NCI-H2171 (cell line): ENCODE data around the gene RHOBTB3.

ENCODE experiments used
- DNase-seq: peaks from one replicate; lab custom pipeline; 2025; lab: John Stamatoyannopoulos, UW

RHOBTB3 gene

DNA sequence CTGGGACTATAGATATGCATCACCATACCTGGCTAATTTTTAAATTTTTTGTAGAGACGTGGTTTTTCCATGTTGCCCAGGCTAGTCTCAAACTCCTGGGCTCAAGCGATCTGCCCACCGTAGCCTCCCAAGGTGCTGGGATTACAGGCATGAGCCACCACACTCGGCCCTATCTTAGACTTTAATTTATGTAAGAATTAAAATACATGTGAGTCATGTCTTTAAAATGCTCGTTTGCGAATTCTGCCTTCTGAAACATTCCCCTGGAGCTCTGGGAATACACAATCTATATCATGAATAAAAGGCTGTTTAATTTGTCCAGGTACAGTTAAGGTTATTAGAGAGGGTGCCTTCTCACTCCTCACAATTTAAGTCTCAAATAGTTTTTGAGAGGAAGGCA lies 32.8 kb downstream of the RHOBTB3 start:
- no peak for DNase-seq

DNA sequence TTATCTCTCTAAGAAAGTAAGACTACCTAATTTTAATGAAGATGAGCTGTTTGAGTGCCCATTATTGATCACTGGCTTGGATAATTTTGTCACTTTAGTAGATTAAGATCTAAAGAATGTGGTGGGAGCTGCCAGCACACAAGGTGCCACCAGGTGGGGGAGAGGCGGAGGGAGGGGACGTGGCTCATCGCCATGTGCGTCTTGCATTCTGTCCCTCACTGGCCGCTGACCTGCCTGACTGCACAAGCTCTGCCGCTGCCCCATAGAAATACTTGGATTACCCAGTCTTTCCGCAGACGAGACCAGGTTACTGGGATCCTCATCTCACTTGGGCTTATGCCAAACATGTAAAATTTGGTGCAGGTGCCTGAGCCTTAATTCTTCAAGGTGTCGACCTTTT lies 37.6 kb downstream of the RHOBTB3 start:
- DNase-seq = no peak

DNA sequence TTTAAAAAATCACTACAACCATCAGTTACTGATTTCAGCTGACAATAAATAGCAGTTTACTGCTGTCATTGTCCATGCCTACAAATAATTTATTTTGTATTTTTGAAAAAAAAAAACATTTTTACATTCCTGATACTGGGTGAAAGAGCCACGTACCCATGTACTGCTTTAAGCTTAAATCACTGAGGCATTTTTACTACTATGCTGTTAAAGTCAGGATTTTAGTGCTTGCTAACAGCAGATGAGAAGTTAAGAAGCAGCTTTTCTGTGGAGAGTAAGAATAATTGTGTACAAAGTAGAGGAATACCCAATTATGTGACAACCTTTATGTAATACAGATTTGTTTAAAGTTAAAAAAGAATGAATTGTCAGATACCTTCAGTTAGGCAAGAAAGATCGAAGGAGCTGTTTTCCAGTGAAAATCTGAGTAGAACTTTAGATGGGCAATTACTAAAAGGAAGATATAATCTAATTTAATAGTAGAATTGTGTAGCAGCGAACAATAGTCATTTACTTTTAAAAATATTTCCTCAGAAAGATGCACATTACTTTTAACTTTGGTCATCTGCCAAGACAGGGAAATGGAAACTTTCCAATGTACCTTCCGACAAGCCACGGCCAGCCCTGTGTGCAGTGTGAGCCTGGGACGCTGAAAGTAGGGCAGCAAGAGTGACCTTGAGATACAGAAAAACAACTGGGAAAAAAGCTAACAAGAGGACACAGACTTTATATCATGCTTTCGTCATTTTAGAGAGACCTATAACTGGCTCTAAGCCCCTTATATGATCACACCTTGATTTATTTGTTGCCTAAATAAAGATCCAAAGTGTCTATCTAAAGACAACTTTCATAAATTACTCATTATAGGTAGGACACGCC lies 39.9 kb downstream of the RHOBTB3 start:
- no peak for DNase-seq

DNA sequence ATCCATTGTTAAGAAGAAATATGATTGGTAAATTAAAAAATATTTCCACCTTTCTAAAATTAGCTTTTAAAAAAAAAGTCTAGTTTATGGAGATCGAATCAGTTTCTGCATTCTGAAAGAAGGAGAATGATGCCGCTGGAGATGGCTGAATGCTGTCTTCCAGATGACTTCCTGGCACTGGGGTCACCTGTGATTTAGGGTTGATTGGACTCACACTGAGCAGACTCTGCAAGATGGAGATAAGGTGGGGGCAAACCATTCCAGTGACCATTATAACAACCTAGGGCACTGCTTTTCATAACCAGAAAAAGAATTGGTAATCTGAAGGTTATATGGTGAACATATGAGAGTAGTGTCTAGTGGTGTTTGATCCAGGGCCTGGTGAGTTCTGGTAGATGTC lies 40.8 kb downstream of the RHOBTB3 start:
- no peak for DNase-seq

DNA sequence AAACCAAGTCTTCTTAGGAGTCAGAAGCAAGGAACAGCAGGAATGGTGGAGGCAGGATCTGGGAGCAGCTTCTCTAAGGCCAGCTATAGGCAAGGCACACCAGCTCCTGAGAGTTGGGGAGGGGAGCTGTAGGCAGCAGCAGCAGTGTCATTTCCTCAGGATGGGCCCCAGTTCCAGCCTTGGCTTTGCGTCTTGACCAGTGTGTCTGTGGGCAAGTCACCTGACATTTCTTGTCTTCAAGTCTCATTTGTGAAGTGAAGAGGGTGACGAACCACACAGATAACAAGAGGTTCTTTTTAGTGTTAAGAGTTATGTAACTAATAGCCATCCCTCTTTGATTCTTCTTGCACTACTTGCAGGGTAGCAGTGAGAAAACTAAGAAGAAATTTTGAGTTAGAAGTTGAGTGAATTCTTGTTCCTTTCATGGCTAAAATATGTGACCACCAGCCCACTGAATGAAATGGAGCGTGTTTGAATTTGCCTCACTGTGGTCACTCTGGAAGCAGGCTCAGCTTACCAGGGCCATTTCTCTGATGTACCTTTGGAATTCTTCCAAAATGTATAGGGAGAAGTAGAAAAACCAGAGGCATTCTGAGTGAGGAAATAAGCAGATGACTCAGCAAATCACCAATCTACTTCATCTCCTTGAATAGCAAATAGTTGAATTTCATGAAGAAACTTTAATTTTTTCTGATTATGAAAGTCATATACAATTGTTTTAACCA lies 42.4 kb downstream of the RHOBTB3 start:
- DNase-seq = no peak

DNA sequence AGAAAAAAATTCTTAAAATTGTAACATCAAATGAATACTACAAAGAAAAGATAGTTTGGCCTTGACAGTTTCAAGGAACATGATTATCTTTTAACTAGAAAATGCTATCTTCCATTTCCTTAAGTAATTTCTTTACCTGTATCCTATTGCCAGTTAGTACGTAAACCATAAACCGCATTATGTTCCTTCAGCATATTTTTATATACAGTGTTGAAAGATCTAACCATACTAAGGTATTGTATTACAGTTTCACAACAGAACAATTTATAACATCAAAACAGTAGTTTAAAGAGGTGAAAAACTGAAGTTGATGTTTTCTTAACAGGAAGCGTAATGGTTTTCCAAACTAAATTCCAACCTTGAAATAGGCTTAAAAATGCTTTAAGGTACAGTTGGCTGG lies 46.3 kb downstream of the RHOBTB3 start:
- no peak for DNase-seq

DNA sequence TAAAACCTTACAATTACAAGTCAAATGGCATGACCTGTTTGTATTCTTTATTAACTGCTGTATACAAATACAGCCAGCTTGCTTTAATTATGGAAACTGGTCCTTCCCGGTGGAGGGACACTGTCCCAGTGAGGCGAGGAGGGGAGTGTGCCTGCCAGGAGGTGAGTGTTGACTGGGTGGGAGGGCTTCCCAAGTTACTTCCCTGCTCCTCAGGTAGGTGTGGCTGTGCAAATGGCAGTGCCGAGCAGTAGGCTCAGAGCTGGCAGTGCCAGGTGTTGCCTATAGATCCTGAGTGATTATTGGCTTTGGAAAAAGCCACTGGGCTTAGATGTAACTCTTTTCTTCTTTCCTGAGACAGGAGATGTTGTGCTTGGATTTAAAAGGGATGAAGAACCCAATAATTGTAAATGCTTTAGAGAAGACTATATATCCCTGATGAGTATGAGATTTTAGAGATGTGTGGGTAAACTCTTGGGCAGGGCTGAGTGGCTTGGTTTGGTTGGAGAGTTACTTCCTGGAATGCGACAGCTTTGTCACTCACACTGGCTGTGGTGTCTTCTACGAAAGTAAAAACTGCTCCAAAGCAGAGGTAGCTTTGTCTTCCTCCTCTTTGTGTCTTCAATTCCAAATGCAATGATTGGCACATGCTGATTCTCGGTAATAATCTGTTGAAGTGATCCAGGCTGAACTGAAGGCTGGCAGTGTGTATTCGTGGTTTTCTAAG lies 47.7 kb downstream of the RHOBTB3 start:
- no peak for DNase-seq

DNA sequence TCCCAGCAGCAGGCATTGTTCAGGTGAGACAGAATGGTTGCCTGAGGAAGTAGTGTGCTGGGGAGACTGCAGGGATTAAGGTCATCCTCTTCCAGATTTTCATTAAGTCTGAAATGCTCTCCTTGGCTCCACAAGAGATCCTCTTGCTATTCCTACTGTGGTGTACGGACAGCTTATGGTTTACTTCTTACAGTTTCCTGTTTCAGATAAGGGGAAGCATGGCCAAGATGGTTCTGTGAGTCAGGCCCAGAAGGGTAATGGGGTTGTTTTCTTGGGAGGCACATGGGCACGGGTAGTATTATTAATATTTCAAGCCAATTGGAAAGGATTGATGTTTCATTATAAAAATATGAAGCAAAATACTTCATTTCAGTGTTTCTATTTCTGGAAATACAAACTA lies 48.5 kb downstream of the RHOBTB3 start:
- no peak for DNase-seq

DNA sequence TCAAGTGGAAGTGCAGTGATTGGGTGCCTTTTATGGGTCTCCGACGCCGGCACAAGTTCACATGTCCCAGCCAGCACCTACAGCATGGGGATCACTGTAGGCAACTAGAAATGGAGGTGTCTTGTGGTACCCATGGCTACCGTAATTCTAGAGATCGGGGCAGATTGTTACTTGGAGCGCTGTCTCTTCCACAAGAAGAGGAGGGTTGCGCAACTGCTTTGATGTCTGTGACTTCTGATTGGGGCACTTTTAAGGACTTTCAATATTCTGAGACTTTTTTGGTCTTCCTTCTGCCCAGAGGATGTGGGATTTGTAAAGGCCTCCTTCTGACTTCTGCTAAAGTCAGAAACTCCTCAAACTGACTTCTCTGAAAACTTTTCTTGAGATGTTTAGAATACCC lies 49.5 kb downstream of the RHOBTB3 start:
- DNase-seq = no peak

DNA sequence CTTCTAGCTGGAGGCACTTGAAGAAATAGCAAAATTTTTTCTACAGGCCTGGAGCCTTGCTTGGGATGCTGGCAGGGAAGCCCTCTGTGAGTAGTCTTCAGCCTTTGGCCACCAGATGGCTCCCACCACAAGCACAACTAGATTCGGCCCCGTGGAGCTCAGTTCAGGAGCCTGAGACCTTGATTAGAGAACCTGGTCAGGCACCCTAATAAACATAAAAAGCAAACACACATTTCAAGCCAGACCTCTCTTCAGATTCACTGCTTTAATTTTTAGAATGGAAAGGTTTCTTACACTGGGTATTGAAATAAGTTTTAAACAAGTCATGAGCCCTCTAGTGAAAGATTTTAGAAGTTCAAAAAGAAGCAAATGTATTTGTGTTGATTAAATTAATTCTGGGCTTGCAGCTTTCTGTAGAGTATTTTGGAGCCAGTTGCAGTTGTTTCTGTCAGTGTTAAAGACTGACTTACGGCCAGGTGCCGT lies 50.0 kb downstream of the RHOBTB3 start:
- peak; percentile 3 for DNase-seq

DNA sequence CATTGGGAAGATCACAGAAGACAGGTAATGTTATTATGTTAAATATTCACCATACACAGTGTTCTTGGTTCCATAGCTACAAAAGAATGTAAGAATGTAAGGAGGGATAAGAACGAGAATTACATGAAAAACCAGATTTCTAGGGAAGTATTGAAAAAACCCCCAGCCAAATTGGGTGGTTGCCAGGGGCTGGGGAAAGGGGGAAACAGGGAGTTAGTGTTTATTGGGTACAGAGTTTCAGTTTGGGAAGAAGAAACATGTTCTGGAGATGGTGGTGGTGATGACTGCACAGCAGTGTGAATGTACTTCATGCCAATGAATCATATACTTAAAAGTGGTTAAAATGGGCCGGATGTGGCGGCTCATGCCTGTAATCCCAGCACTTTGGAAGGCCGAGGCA lies 51.0 kb downstream of the RHOBTB3 start:
- no peak for DNase-seq

DNA sequence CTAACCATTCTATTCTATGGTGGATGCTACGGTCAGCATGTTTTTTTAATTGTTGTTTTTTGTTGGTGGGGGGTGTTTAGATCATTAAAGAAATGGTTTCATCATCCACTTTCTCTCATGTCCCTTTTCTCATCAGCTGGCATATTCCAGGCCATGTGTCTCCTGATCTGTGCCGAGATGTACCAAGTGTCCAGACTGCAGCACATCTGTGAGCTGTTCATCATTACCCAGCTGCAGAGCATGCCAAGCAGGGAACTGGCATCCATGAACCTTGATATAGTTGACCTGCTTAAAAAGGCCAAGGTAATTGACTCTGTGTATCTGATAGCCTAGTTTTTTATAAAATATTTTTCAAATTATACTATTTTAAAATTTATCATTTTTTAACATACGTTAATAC lies 52.5 kb downstream of the RHOBTB3 start:
- DNase-seq = no peak

DNA sequence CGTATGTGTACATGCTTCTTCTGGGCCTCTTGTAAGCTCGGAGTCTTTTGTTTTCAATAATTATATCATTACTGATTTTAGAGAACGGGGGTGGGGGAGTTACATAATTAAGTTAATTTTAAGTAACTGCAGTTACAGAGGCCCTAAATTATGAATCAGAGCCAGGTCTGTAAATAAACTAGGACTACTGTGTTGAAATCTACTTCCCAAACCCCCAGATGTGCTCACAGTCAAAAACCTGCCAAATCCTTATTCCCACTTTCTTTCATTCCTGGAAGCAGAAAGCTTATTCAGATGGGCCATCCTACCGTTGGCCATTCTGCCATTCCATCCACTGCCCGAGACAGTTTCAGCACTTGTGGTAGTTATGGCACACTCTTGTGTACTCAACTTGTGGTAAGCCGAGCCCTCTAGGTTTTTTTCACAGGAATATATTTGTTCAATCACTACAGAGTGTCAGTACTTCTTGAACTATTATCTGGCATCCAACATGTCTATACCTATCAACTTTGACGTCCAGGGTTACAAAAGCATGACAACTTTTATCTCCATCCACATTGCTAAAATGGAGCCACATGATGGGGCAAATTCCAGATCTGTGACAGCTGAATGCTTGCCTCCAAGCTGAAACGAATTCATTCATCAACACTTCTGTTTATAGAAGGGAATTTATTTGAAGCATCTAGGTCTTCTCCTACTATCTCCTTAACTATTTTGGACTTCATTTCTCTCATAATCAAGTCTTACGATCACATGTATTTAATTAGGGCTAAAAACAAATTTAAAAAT lies 53.6 kb downstream of the RHOBTB3 start:
- no peak for DNase-seq

DNA sequence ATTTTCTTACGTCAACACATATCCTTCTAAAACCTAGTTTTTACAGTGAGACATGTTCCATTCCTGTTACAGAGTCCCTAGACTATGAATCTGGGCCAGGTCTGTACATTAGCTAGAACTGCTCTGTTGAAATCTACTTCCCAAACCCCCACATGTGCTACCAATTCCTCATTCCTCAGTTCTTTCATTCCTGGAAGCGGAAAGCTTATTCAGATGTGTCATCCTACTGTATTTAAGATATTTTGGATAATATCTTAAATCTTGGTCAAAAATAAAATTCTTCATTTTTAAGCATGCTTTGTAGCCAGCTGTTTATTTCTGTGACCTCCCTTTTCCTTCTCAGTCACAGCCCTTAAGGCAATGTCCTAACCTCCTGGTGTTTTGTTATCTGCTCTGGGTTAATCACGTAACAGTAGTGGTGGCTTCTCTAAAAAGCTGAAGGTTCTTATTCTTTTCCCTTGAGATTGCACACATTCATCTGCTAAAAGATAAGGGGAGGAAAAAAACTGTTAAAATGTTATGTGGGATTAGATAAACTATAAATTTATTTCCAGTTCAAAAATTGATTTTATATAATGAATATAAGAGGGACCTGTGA lies 55.8 kb downstream of the RHOBTB3 start:
- DNase-seq = no peak

DNA sequence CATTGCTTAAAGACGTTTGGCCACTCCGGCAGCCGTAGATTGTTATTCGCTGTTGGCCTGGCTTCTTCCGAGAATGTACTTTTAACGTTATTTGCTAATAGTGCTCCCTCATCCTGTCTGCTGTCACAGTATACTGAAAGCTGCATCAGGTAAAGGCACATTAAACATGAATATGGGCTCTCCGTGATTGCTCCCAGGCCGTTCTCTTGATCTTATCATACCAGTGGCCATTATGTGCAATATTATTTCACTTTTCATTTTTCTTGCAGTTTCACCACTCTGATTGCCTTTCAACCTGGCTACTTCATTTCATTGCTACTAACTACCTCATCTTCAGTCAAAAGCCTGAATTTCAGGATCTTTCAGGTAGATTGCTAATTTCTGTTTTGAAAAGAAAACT lies 57.4 kb downstream of the RHOBTB3 start:
- DNase-seq = no peak

DNA sequence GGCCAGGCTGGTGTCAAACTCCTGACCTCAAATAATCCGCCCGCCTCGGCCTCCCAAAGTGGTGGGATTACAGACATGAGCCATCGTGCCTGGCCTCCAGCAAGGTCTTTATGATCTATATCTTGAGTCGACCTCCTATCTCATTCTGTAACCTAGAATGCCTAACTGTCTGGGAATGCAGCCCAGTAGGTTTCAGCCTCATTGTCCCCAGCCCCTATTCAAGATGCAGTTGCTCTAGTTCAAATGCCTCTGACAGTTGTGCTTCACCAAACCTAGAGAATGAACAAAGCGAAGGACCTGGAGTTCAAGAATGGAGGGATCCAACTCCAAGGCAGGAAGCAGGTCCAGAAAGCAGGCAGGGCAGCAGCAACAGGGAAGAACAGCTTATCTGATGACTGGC lies 60.6 kb downstream of the RHOBTB3 start:
- no peak for DNase-seq

DNA sequence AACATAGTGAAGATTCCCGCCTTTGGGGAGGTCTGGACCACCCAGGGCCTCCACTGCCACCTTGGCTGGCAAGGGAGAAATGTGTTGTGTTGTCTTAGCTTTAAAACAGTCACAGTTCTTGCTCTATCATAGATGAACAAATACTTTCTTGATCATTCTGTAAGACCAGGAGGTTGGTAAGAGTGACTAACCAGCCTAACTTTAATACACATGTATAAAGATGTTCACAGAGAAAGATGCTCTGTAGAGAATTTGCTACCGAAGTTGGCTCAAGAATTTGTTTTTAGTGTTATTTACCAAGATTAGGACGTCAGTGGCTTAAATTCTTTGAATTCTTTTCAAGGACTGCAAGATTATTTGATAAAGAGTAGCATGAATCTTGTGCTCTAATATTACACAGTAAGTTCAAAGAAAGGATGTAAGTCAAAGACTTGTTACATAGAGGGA lies 63.0 kb downstream of the RHOBTB3 start:
- no peak for DNase-seq

DNA sequence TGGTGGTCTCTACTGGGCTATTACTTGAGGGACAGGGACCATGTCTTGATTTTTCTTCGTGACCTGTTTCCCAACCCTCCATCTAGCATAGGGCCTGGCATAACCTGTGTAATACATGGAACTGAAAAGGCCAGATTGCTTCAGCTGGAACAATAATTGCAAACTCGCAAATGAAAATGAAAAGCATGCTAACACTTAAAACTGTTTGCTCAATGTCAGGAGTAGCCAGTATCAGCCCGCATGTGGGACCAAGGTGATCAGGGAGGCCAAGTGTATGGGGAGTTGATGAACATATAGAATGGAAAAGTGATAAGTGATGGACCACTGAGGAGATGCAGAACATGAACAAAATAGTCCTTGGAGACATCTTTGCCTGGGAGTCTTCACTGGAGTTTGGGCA lies 66.2 kb downstream of the RHOBTB3 start:
- no peak for DNase-seq

DNA sequence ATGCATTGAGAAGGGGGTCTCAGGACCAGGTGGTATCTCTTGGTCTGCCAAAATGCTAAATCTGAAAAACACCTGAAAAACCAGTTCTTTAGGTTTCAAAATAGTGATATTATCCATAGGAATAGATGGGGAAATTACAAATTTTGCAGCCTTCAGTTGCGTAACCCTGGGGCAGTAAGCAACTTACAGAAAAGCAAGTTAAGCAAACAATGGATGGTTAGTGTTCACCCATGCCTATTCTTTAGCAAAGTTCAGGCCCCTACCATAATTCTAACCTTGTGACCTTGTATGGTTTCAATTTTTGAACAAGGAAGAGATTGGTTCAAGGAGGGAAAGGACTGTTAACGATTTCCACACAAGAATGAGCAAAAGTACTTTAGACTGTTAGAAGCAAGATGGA lies 66.9 kb downstream of the RHOBTB3 start:
- no peak for DNase-seq

DNA sequence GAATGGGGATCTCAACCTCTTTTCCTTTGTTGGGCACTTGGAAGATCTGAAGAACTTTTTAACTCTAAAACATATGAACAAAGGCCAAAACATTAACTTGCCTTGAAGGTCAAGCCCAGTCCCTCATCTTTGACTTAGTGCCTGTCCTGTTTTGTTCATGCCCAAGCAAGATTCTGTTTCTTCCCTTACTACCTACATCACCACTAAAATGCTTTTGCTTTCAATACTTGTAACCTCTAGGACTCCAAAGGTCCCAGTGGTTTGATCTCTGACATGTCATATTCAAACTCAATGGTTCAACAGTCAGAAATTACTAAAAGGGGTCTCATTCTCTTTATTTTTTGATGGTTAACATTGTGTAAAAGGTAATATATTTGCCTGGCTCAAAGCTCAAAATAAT lies 67.4 kb downstream of the RHOBTB3 start:
- no peak for DNase-seq

DNA sequence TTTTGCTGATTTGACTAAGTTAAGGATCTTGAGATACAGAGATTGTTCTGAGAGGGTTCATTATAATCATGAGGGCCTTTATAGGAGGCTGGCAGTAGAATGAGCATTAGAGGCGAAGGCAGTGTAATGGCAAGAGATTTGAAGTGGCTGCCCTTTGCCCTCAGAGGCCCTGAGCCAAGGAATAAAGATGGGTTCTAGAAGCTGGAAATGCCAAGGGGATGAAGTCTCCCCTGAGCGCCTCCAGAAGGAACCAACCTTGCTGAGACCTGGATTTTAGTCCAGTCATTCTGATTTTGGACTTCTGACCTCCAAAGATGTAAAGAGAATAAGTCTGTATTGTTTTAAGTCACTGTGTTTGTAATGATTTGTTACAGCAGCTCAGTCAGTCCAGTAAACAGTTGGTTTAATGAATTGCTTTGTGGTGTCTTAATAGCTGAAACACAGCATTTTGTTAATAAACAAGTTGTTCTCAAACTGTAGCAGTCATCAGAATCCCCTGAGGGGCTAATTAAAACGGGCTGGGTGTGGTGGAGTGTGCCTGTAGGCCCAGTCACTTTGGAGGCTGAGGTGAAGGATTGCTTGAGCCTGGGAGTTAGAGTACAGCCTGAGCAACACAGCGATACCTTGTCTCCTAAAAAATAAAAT lies 68.2 kb downstream of the RHOBTB3 start:
- DNase-seq = no peak
